NCI-H82 (cell line): ENCODE data around the gene RXRA.

Experiments
- DNase-seq: peaks from one replicate; lab custom pipeline; 2025; lab: John Stamatoyannopoulos, UW

Gene RXRA

GRCh38 chr9:134325813-134326723, at the start of gene RXRA:
TSS of gene RXRA (plus strand) at chr9:134326455. CDS start at chr9:134326632, 177 bp downstream.
- DNase-seq = peak; percentile 69

DNA sequence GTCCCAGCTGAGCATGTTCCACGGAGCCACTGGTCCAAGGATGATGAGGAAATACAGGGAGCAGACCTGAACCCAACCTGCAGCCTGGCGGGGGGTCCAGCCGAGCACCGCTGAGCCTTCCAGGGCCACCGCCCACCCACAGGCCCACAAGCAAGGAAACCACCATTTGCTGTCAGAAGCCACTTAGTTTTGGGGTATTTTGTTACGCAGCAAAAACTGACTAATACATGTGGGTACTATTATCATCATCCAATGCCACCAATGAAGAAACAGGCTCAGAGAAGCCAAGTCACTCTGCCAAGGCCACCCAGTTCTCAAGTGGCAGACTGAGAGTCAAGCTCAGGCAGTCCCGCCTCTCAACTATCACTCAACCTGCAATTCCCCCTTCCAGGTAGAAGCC, 48.0 kb upstream of the RXRA start:
- no peak for DNase-seq

DNA sequence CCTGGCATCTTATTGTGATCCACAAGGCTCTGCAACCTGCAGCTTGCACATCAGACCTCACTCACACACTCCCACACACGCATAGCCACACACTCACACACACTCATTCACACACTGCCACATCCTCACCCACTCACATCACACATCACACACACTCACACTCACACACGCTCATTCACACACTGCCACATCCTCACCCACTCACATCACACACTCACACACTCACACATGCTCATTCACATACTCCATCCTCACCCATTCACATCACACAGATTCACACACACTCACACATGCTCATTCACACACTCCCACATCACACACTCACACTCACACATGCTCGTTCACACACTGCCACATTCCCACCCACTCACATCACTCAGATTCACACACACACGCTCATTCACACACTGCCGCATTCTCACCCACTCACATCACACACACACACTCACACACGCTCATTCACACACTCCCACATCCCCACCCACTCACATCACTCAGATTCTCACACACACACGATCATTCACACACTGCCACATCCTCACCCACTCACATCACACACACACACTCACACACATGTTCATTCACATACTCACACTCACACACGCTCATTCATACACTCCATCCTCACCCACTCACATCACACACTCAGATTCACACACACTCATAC, 47.1 kb upstream of the RXRA start:
- no peak for DNase-seq

GRCh38 chr9:134282138-134282650, 44.1 kb upstream of the RXRA start:
- DNase-seq = no peak

DNA sequence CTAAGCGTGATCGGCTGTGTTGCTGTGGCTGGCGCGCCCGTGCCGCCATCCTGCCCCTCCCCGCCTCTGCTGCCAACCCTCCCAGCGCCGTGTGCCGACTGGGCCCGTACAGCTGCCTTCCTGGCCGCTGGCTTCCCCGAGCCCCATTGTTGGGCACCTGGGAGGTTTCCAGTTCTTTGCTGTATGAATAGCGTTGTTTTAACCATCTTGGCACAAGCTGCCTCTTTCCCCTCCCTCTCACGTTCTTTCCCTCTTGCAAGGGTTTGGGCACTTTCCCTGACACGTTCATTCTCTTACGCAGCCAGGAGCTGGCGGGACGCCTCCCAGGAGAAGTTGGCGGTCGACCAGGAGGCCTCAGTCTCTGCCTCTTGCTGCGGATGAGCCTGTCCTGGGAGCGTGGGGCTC, 43.1 kb upstream of the RXRA start:
- no peak for DNase-seq

DNA sequence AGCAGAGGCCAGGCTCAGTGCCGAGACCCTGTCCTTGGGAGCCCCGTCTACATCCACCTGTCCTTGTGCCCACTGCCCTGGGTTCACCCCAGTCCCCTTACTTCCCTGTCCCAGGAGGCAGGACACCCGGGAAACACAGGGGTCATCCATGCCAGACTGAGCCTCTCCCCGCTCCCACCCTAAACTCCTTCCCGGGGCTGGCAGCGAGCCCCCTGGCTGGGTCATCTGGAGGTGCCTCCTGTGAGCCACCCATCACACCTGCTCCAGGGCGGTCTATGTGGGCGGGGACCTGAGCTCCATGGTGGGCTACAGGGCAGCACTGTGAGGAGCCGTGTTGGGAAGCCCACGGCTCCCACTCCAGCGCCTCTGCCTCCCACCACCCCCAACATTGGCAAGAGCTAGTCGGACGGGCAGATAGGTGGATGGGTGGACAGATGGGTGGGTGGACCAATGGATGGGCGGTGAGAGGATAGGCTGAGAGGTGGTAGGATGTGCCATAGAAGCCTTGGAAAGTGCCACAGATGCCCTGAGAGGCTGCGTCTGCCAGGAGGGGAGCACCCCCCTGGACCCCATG, 42.5 kb upstream of the RXRA start:
- no peak for DNase-seq

DNA sequence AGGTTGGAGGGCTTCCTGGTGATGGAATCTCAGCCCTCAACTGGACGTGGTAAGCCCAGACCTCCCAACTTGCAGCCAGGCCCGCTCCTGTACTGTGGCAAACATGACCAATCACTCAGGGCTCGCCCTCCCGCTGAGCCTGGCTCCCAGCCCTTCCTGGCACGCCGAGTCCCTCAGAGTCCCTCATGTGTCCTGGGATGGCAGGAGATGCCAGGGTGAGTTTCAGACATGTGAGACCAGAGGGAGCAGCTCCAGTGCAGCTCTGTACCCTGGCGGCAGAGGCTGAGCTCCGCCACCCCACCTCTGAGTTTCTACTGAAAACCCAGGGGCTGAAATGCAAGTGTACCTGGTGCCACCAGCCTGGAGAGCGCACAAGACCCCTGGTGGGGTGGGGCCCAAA, 42.0 kb upstream of the RXRA start:
- no peak for DNase-seq

GRCh38 chr9:134284741-134285140, 41.5 kb upstream of the RXRA start:
- no peak for DNase-seq

DNA sequence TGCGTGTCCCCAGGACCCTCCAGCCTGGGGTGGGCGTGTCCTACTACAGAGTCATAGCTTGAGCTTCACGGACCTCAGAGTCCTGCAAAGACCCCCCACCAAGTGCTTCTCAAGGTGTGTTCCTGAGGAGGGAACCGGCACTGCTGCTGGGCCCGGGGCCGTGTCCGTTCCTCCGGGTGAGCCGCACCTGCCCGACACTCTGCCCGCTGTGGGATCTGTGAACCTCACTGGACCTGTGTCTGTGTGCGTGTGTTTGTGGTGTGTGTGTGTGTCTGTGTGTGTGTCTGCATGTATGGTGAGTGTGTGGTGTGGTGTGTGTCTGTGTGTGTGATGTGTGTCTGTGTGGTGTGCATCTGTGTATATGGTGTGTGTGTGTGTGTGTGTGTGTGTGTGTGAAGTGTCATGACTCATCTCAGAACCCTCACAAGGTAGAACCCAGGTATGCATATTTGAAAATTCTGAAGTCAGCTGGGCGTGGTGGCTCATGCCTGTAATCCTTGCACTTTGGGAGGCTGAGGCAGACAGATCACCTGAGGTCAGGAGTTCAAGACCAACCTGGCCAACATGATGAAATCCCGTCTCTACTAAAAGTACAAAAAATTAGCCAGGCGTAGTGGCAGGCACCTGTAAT, 40.9 kb upstream of the RXRA start:
- no peak for DNase-seq

DNA sequence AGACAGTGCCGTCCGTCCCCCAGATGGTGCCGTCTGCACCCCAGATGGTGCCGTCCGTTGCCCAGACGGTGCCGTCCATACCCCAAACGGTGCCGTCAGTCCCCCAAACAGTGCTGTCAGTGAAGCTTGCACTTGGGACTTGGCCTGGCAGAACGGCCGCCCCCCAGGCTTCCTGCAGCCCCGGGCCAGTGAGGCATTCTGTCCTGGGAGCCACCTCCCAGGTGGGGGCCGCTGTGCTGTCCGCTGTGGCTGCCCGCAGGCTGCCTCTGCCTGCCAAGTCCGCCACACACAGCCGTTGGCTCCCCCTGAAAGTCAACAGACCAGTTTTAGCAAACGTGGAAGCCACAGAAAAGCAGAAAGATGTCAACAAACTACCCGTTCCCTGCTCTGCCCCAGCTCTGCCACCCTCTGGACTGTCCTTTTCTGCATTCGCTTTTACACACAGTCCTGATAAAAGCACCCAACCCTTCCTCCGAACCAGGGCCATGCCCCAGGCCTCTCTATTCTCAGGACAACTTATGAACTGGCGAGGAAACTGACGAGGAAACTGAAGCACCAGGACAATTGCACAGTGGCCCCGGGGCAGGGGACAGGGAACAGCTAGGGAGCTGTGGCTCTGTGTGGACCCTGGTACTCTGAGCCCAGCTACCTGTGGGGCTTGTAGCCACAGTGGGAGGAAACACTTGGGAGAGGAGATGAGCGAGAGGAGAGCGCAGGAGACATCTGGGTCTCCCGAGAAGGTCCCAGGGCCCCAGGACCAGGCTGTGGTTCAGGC, 39.6 kb upstream of the RXRA start:
- DNase-seq = no peak

DNA sequence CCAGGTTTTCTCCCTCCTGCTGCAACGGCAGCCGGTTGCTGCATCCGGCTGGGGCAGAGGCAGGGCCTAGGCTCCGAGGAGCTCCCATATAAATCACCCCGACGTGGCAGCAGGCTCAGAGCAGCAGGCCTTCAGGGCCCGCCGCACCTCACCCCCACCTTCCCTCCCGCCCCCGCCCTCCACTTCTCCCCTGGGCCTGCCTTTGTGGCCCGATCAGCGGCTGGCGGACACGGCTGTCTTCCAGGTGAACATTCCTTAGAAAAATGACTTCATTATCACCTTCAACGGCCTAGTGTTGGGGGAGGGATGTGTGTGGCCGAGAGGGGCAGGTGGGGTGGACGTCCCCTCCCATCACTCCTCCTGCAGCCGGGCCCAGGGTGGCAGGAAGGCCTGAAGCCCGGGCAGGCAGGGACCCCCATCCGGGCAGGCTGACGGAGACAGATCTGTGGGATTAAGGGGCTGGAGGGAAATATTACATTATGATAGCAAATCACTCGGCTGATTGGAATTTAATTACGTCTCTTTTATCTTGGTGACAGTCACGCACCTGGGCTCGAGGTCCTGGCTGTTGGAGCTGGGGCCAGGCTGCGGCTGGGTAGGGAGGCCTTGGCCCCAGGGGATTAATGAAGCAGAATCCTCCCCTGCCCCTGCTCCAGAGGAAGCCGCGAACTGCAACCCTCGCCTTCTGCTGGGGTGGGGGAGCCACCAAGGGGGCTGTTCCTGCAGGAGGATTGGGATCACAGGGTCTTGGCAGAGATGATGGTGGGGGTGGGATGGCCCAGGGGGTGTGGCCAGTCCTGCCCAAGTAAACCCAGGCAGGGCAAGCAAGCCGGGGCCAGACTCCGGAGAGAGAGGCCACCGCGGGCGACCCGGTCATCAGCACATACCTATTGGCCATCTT, 38.4 kb upstream of the RXRA start:
- peak; percentile 75 for DNase-seq

GRCh38 chr9:134288746-134289145, 37.5 kb upstream of the RXRA start:
- DNase-seq = no peak

- DNase-seq = no peak
These were observed 36.9 kb upstream of the RXRA start for GRCh38 chr9:134289241-134289875.

- no peak for DNase-seq
These were observed 35.4 kb upstream of the RXRA start for GRCh38 chr9:134290603-134291451.

DNA sequence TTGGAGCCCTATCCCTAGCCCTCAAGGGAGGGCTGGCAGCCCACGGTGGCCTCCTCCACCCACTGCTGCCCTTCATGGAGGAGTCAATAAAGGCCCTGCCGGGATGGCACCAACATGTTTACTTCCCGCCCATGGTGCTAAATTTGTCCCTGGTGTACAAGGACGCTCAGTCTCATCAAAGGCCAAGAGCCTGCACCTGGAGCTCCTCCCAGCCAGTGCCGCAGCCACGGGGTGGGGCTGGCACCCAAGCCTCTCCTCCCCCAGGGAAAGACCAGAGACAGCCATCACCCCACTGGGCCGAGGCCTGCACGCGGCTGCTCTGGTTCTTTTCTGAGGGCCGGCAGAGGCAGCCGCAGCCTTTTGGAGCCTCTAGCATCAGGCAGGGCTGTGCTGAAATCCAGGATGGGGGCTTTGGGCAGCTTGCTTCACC, 34.8 kb upstream of the RXRA start:
- no peak for DNase-seq

- no peak for DNase-seq
These were observed 34.0 kb upstream of the RXRA start for GRCh38 chr9:134291961-134292871.

GRCh38 chr9:134293031-134293521, 33.2 kb upstream of the RXRA start:
- DNase-seq = no peak
